Colonic mucosa (tissue), 4 donors: ENCODE measurements around the gene PKNOX1. TPM values are rescaled to one million over a fixed set of nuclear protein-coding genes. Genes with fewer than 3 reads are reported as not detected.
"Not testable (repeated sequence)": the region's sequence is repeated elsewhere in the genome, so short reads cannot be mapped to it uniquely, and the experiment has no call there.

Source experiments
- DNase-seq: peaks from one replicate; pipeline ENCODE4 v3.0.0-alpha.2; 2020
- H3K27ac ChIP-seq: fragments of 200-600 bp; one replicate; pipeline ENCODE4 v1.8.0; 2021
- H3K27me3 ChIP-seq: fragments of 200-600 bp; one replicate; pipeline ENCODE4 v1.8.0; 2021
- H3K36me3 ChIP-seq: fragments of 200-600 bp; one replicate; pipeline ENCODE4 v1.8.0; 2021
- H3K4me1 ChIP-seq: fragments of 200-600 bp; one replicate; pipeline ENCODE4 v1.8.0; 2021; ENCODE audit warnings: mild to moderate bottlenecking
- H3K4me3 ChIP-seq: fragments of 200-600 bp; one replicate; pipeline ENCODE4 v1.8.0; 2021
- H3K9ac ChIP-seq, 2 donors: one replicate each; pipeline ENCODE4 v1.7.0; 2013; ENCODE audit warnings: control low read depth in 2 of 2, low read depth in 2 of 2, low read length in 2 of 2
- H3K9me3 ChIP-seq: fragments of 200-600 bp; one replicate; pipeline ENCODE4 v1.8.0; 2021
- intact Hi-C: fragments of 100-400 bp; cut with DNase I; formaldehyde crosslinking; loops from one replicate; pipeline ENCODE4 v1.14.1; 2022
- total RNA-seq, 2 donors: library from RNA; stranded (reverse); fragmentation: NEBNext Ultra II Directional in 1 of 2; extraction: Animal tissue kit (Norgen Biotek cat#: 25700) in 1 of 2; gene quantifications; one replicate each; pipeline ENCODE4 v1.2.1, GENCODE V29; 2021
- TF ChIP-seq, protein P1 (sequence below): fragments of 200-600 bp; IDR thresholded peaks from one replicate; pipeline ENCODE4 v1.8.0; 2022; ENCODE audit warnings: antibody characterized with exemption, mild to moderate bottlenecking
- donor health status: healthy.
- donor health status: DM: no; HTN: no; CAD: no.
- donor health status: DM: no; HTN: no; CAD: no.

PKNOX1 gene
- total RNA-seq, 2 donors from 2014 or later = 15.4 to 16.6 TPM

- H3K4me3 ChIP-seq, DNase-seq, intact Hi-C loops, H3K4me1 ChIP-seq, H3K9ac ChIP-seq, H3K27ac ChIP-seq, H3K36me3 ChIP-seq, H3K27me3 ChIP-seq, H3K9me3 ChIP-seq: not testable (repeated sequence)
Measured at GRCh38 chr21:42933973-42934372, 40.4 kb upstream of the PKNOX1 start.

DNA sequence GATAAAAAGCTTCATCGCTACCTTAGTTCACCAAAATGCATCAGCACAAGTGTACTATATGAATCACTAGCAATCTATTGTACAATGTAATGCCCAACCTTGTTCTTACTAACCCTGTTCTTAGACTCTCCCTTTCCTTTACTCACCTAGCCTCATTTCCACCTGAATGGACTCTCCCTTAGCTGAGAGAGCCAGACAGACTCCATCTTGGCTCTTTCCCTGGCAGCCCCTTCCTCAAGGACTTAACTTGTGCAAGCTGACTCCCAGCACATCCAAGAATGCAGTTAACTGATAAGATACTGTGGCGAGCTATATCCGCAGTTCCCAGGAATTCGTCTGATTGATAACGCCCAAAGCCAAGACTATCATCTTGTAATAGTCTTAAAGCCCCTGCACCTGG, 38.0 kb upstream of the PKNOX1 start:
- H3K4me3 ChIP-seq, intact Hi-C loops, DNase-seq, H3K4me1 ChIP-seq, H3K9me3 ChIP-seq, H3K27ac ChIP-seq, H3K27me3 ChIP-seq, H3K9ac ChIP-seq, H3K36me3 ChIP-seq: not testable (repeated sequence)

GRCh38 chr21:42937034-42937940, 37.1 kb upstream of the PKNOX1 start:
- H3K9ac ChIP-seq, H3K9me3 ChIP-seq, H3K27ac ChIP-seq, H3K4me3 ChIP-seq, intact Hi-C loops, H3K36me3 ChIP-seq, H3K27me3 ChIP-seq, H3K4me1 ChIP-seq, DNase-seq: not testable (repeated sequence)

GRCh38 chr21:42937960-42938605, 36.3 kb upstream of the PKNOX1 start:
- H3K27me3 ChIP-seq = no peaks in the 10 kb centered on the region
- no peaks in the 10 kb centered on the region for H3K36me3 ChIP-seq
- intact Hi-C loops = no loop called here
- no peaks in the 10 kb centered on the region for H3K4me1 ChIP-seq
- TF ChIP-seq, protein P1, sequence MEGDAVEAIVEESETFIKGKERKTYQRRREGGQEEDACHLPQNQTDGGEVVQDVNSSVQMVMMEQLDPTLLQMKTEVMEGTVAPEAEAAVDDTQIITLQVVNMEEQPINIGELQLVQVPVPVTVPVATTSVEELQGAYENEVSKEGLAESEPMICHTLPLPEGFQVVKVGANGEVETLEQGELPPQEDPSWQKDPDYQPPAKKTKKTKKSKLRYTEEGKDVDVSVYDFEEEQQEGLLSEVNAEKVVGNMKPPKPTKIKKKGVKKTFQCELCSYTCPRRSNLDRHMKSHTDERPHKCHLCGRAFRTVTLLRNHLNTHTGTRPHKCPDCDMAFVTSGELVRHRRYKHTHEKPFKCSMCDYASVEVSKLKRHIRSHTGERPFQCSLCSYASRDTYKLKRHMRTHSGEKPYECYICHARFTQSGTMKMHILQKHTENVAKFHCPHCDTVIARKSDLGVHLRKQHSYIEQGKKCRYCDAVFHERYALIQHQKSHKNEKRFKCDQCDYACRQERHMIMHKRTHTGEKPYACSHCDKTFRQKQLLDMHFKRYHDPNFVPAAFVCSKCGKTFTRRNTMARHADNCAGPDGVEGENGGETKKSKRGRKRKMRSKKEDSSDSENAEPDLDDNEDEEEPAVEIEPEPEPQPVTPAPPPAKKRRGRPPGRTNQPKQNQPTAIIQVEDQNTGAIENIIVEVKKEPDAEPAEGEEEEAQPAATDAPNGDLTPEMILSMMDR = no peak
- no peak overlapping the region for H3K4me3 ChIP-seq
- no peaks in the 10 kb centered on the region for H3K9me3 ChIP-seq
- no peak for DNase-seq
- no peak overlapping the region for H3K9ac ChIP-seq
- H3K27ac ChIP-seq = no peak overlapping the region

- H3K36me3 ChIP-seq, H3K9me3 ChIP-seq, intact Hi-C loops, H3K27ac ChIP-seq, DNase-seq, H3K27me3 ChIP-seq, H3K4me1 ChIP-seq, H3K4me3 ChIP-seq, H3K9ac ChIP-seq: not testable (repeated sequence)
Measured at GRCh38 chr21:42938606-42938995, 35.8 kb upstream of the PKNOX1 start.

DNA sequence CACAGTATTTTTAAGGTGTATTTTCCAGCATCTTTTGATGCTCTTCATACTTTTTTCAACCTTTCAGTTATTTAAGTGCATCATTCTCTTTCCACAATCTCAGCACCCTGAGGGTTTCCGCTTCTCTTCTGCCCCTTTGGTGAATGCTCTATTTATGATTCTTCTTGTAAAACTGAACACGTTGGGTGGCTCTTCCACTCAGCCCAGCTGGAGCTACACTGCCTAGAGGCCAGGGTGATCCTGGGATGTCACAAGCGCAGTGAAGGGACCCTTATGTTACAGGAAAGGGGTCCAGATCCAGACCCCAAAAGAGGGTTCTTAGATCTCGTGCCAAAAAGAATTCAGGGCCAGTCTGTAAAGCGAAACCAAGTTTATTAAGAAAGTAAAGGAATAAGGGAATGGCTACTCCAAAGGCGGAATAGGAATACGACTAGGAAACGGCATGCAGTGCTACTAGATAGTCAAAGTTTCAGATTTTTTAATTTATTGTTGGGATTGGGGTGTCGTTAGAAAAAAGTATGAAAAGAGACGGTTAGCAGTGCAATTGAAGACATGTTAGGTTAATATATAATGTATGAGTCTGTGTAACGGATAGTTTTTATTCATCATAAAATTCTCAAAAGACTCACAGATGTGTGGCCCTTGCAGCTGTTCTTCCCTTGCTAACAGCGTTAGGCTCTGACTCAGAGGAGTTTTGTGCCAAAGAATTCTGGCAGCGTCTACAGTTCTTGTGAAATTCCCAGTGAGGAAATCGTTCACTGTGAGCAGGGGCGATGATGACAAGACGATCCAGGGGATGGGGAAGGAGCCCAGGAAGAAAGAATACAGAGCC, 34.6 kb upstream of the PKNOX1 start:
- TF ChIP-seq, protein P1 = no peak

GRCh38 chr21:42941696-42942085, 32.7 kb upstream of the PKNOX1 start:
- H3K36me3 ChIP-seq = no peaks in the 10 kb centered on the region
- H3K27ac ChIP-seq = no peak overlapping the region
- no peak for DNase-seq
- intact Hi-C loops = no loop called here
- H3K9me3 ChIP-seq = no peaks in the 10 kb centered on the region
- no peaks in the 10 kb centered on the region for H3K27me3 ChIP-seq
- no peak overlapping the region for H3K4me3 ChIP-seq
- H3K4me1 ChIP-seq = no peaks in the 10 kb centered on the region
- H3K9ac ChIP-seq = no peak overlapping the region
- TF ChIP-seq, protein P1 = no peak

More for the DNA sequence above, 34.6 kb upstream of the PKNOX1 start:
- no peaks in the 10 kb centered on the region for H3K36me3 ChIP-seq
- intact Hi-C loops = no loop called here
- H3K27ac ChIP-seq = peak overlapping the region; percentile 4
- no peaks in the 10 kb centered on the region for H3K4me1 ChIP-seq
- DNase-seq = peak; percentile 67
- H3K9ac ChIP-seq = no peak overlapping the region
- no peak overlapping the region for H3K4me3 ChIP-seq
- no peaks in the 10 kb centered on the region for H3K9me3 ChIP-seq
- H3K27me3 ChIP-seq = no peaks in the 10 kb centered on the region
